ENCODE measurements around the gene MGP.

MGP gene

GRCh38 chr12:14840616-14841015, 45.0 kb downstream of the MGP start:
- H3K4me1 ChIP-seq (ENCODE audit: control insufficient read depth, insufficient read depth, low read length): peaks cover 39% of the 10 kb centered on the region
- H3K27me3 ChIP-seq (ENCODE audit: control insufficient read depth, insufficient read depth, low read length): no peaks in the 10 kb centered on the region
- H3K36me3 ChIP-seq (ENCODE audit: insufficient read depth, low read length): no peaks in the 10 kb centered on the region
- no peak overlapping the region for H3K4me3 ChIP-seq (ENCODE audit: low read length)
- H3K4me2 ChIP-seq (ENCODE audit: low read length): no peak overlapping the region
- H3K9me3 ChIP-seq (replicated peaks; ENCODE audit: low read length): no peaks in the 10 kb centered on the region
- H3K9ac ChIP-seq (ENCODE audit: low read depth, low read length): no peak overlapping the region

GRCh38 chr12:14839262-14839661, 46.4 kb downstream of the MGP start:
- no peaks in the 10 kb centered on the region for H3K9me3 ChIP-seq (replicated peaks; ENCODE audit: low read length)
- no peak overlapping the region for H3K9ac ChIP-seq (ENCODE audit: low read depth, low read length)
- H3K27me3 ChIP-seq (ENCODE audit: control insufficient read depth, insufficient read depth, low read length): no peaks in the 10 kb centered on the region
- peaks cover 43% of the 10 kb centered on the region for H3K4me1 ChIP-seq (ENCODE audit: control insufficient read depth, insufficient read depth, low read length)
- H3K4me3 ChIP-seq (ENCODE audit: low read length): no peak overlapping the region
- no peaks in the 10 kb centered on the region for H3K36me3 ChIP-seq (ENCODE audit: insufficient read depth, low read length)
- H3K4me2 ChIP-seq (ENCODE audit: low read length): no peak overlapping the region

DNA sequence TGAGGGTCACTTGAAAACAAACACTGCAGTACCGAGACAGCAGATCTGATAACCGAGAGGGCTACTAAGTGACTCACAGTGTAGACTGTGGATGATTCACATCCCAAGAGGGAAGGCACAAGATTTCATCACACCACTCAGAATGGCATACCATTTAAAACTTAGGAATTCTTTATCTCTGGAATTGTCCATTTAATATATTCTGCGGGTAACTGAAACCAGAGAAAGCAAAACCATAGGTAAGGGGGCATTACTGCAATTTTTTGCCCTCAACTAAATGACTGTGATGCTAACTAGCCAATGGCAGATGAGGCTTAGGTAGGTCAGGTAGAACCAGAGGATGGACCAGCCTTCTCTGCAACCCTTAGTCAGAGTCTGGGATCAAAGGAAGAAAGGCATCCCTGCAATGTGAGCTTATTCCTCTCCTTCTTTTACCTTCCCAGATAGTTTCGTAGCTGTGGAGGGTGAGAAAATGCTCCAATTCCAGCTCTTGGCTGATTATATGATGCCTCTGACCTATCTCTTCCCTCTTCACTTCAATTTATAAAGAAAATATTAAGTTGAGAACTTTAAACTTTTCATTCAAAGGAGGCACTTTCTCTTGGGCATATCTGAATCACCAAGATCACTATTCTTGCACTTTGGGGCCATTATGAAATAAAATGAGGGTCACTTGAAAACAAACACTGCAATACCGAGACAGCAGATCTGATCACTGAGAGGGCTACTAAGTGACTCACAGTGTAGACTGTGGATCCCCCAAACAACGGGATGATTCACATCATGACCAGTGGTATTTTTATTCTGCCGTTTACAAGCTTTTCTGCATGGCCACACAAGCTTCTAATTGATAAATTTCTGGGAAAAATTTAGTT, 49.1 kb downstream of the MGP start:
- H3K9ac ChIP-seq (ENCODE audit: low read depth, low read length): peak overlapping the region; percentile 31
- peak overlapping the region; percentile 49 for H3K4me3 ChIP-seq (ENCODE audit: low read length)
- no peaks in the 10 kb centered on the region for H3K27me3 ChIP-seq (ENCODE audit: control insufficient read depth, insufficient read depth, low read length)
- peaks cover 36% of the 10 kb centered on the region for H3K4me1 ChIP-seq (ENCODE audit: control insufficient read depth, insufficient read depth, low read length)
- peak overlapping the region; percentile 76 for H3K4me2 ChIP-seq (ENCODE audit: low read length)
- H3K9me3 ChIP-seq (replicated peaks; ENCODE audit: low read length): no peaks in the 10 kb centered on the region
- H3K36me3 ChIP-seq (ENCODE audit: insufficient read depth, low read length): no peaks in the 10 kb centered on the region

DNA sequence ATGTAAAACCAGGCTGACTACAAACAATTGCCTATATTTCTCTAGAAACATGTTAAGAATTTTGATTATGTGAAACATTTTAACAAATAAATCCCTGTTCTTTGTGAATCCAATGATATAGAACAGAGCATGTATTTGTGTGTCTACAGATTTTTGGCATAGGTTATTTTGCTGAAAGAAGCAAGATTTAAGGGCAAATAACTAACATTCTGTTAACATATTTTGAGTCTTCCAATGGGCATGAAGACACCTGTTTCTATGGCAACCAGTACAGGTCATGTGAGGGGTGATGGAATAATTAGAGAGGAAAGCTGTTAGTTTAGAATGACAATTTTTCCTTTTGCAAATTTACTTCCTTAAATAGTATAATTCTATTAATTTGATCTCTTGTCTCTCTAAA, 51.1 kb downstream of the MGP start:
- Histone ChIP-seq H3K9ac (ENCODE audit: low read depth, low read length) (no peak overlapping the region), H3K36me3 (ENCODE audit: insufficient read depth, low read length) (no peaks in the 10 kb centered on the region), H3K9me3 (replicated peaks; ENCODE audit: low read length) (no peaks in the 10 kb centered on the region), H3K4me1 (ENCODE audit: control insufficient read depth, insufficient read depth, low read length) (peaks cover 30% of the 10 kb centered on the region), H3K27me3 (ENCODE audit: control insufficient read depth, insufficient read depth, low read length) (no peaks in the 10 kb centered on the region), H3K4me2 (ENCODE audit: low read length) (no peak overlapping the region), H3K4me3 (ENCODE audit: low read length) (no peak overlapping the region)

- no peak overlapping the region for H3K4me3 ChIP-seq (ENCODE audit: low read length)
- H3K4me2 ChIP-seq (ENCODE audit: low read length): no peak overlapping the region
- peaks cover 30% of the 10 kb centered on the region for H3K4me1 ChIP-seq (ENCODE audit: control insufficient read depth, insufficient read depth, low read length)
- no peaks in the 10 kb centered on the region for H3K27me3 ChIP-seq (ENCODE audit: control insufficient read depth, insufficient read depth, low read length)
- H3K9ac ChIP-seq (ENCODE audit: low read depth, low read length): no peak overlapping the region
- H3K36me3 ChIP-seq (ENCODE audit: insufficient read depth, low read length): no peaks in the 10 kb centered on the region
- no peaks in the 10 kb centered on the region for H3K9me3 ChIP-seq (replicated peaks; ENCODE audit: low read length)
Measured at GRCh38 chr12:14833952-14834351, 51.7 kb downstream of the MGP start.

DNA sequence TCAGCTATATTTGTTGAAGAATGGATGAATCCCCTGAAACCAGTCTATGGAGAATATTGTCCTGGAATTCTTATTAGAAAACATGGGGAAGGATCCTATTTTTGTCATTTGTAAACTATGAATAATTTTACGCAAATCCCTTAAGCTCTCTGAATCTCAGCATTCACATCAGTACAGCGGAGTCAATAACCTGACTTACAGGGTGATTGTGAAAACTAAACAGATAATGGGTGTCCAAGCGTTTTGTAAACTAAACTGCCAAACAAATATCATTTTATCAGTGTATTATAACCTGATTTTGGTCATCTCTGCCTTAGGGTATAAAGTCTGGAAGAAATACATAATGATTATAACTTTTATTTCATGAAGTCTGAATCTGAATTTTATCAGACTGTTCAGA, 52.3 kb downstream of the MGP start:
- H3K4me1 ChIP-seq (ENCODE audit: control insufficient read depth, insufficient read depth, low read length): peaks cover 30% of the 10 kb centered on the region
- no peak overlapping the region for H3K9ac ChIP-seq (ENCODE audit: low read depth, low read length)
- no peaks in the 10 kb centered on the region for H3K27me3 ChIP-seq (ENCODE audit: control insufficient read depth, insufficient read depth, low read length)
- H3K4me2 ChIP-seq (ENCODE audit: low read length): no peak overlapping the region
- no peaks in the 10 kb centered on the region for H3K36me3 ChIP-seq (ENCODE audit: insufficient read depth, low read length)
- no peaks in the 10 kb centered on the region for H3K9me3 ChIP-seq (replicated peaks; ENCODE audit: low read length)
- H3K4me3 ChIP-seq (ENCODE audit: low read length): no peak overlapping the region
